SH-SY5Y (cell line): ENCODE results near the gene S1PR2.

ENCODE experiments used
- GATA2 ChIP-seq: IDR thresholded peaks from 2 replicates; pipeline ENCODE4 v1.6.1; 2011; ENCODE audit warnings: mild to moderate bottlenecking, low read depth, low read length
- GATA3 ChIP-seq: IDR thresholded peaks from 2 replicates; pipeline ENCODE4 v1.6.1; 2011; ENCODE audit warnings: low read depth, mild to moderate bottlenecking, low read length, moderate library complexity

DNA sequence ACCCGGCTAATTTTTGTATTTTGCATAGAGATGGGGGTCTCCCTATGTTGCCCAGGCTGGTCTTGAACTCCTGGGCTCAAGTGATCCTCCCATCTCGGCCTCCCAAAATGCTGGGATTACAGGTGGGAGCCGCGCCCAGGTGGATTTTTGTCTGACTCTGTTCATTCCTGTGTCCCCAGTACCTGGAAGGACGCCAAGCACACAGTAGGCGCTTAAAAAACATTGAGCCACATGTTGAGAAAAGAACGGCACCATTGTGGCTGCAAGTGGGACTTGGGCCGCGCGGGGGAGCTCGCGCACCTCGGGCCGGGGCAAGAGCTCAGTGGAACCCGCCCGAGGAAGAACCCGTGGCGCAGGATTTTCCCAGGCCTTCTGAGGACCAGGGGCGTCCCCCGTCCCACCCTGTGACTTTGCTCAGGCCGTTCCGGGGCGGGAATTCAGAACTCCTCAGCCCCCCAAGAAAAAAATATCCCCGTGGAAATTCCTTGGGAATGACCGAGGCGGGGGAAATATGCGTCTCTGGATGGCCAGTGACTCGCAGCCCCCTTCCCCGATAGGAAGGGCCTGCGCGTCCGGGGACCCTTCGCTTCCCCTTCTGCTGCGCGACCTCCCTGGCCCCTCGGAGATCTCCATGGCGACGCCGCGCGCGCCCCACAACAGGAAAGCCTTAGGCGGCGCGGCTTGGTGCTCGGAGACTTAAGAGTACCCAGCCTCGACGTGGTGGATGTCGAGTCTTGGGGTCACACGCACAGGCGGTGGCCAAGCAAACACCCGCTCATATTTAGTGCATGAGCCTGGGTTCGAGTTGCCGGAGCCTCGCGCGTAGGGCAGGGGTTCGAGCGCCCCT lies 38.4 kb upstream of the S1PR2 start:
- TF ChIP-seq GATA2 (no peak), GATA3 (no peak)
